Activated T-helper 9 cell treated with anti-CD3 and anti-CD28 coated beads, Interleukin-2, amount 50 U/mL, for 16 hours (primary cell): ENCODE data around the gene KLHL36.
"Not testable (repeated sequence)": the region's sequence is repeated elsewhere in the genome, so short reads cannot be mapped to it uniquely, and the experiment has no call there.

Experiments used
- DNase-seq: peaks from one replicate; pipeline ENCODE4 v3.0.0-alpha.2; 2020; ENCODE audit warnings: low read depth

Gene KLHL36

GRCh38 chr16:84616515-84616914, 31.8 kb upstream of the KLHL36 start:
- no peak for DNase-seq

GRCh38 chr16:84617041-84617790, 31.1 kb upstream of the KLHL36 start:
- no peak for DNase-seq

GRCh38 chr16:84617791-84618580, 30.3 kb upstream of the KLHL36 start, which contains the start of gene COTL1:
COTL1 (minus strand) TSS chr16:84618078; CDS start chr16:84617914, 164 bp downstream.
- peak; percentile 92 for DNase-seq

GRCh38 chr16:84618581-84619460, 29.5 kb upstream of the KLHL36 start:
- no peak for DNase-seq

- not testable (repeated sequence) for DNase-seq
Measured at GRCh38 chr16:84620913-84621312, 27.4 kb upstream of the KLHL36 start.

- no peak for DNase-seq
Measured at GRCh38 chr16:84625556-84625955, 22.8 kb upstream of the KLHL36 start.

GRCh38 chr16:84628226-84628731, 20.0 kb upstream of the KLHL36 start:
- no peak for DNase-seq

GRCh38 chr16:84629580-84629979, 18.7 kb upstream of the KLHL36 start:
- no peak for DNase-seq

- no peak for DNase-seq
Measured at GRCh38 chr16:84630009-84630408, 18.3 kb upstream of the KLHL36 start.

GRCh38 chr16:84630446-84631152, 17.7 kb upstream of the KLHL36 start:
- no peak for DNase-seq

- no peak for DNase-seq
Measured at GRCh38 chr16:84631153-84631466, 17.2 kb upstream of the KLHL36 start.

- DNase-seq: no peak
Measured at GRCh38 chr16:84631886-84632285, 16.4 kb upstream of the KLHL36 start.

- DNase-seq: not testable (repeated sequence)
Measured at GRCh38 chr16:84632862-84633261, 15.4 kb upstream of the KLHL36 start.

GRCh38 chr16:84633622-84634021, 14.7 kb upstream of the KLHL36 start:
- DNase-seq: no peak

- DNase-seq: no peak
Measured at GRCh38 chr16:84635702-84636101, 12.6 kb upstream of the KLHL36 start.

- no peak for DNase-seq
Measured at GRCh38 chr16:84637709-84638108, 10.6 kb upstream of the KLHL36 start.

GRCh38 chr16:84638231-84638806, 10.0 kb upstream of the KLHL36 start:
- no peak for DNase-seq

- no peak for DNase-seq
Measured at GRCh38 chr16:84640145-84640544, 8.2 kb upstream of the KLHL36 start.

GRCh38 chr16:84641643-84642358, 6.5 kb upstream of the KLHL36 start:
- DNase-seq: no peak

- no peak for DNase-seq
Measured at GRCh38 chr16:84643180-84643583, 5.1 kb upstream of the KLHL36 start.

GRCh38 chr16:84643674-84644073, 4.6 kb upstream of the KLHL36 start:
- no peak for DNase-seq
